ENCODE results near the gene MBLAC1. TPM values are rescaled to one million over a fixed set of nuclear protein-coding genes. Genes with fewer than 3 reads are reported as not detected.
A peak's percentile ranks its signal among the peaks of the same experiment; 100 is the strongest.
"Not testable (repeated sequence)": the region's sequence is repeated elsewhere in the genome, so short reads cannot be mapped to it uniquely, and the experiment has no call there.

The MBLAC1 gene
- total RNA-seq, 1 donor: 2.2 TPM

DNA sequence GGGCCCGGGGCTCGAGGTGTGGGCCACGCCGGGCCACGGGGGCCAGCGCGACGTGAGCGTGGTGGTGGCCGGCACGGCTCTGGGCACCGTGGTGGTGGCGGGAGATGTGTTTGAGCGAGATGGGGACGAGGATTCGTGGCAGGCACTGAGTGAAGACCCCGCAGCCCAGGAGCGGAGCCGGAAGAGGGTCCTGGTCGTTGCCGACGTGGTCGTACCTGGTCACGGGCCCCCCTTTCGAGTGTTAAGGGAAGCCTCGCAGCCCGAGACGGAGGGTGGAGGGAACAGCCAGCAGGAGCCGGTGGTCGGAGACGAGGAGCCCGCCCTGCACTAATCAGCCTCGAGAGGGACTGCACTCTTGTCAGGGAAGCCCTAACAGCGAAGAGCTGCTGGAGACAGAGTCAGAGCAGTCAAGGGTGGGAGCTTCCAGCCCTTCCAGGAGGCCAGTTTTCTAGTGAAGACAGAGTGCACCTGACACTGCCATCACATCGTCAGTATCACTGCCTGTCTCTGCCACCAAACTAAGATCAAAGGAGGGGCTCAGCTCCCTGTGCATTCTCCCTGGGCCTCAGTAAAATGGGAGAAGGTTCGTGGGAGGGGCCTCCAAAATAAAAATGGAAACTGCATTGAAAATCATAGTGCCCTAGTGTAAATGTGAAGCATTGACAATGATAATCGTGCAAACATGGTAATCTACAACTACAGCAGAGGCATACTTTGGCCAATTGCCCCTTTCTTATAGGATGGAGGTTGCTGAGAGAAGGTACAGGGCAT is 1.3 kb downstream of the MBLAC1 start:
- peaks cover 5% of the 10 kb centered on the region for H3K79me2 ChIP-seq (ENCODE audit: insufficient read depth, low read length)
- no peaks in the 10 kb centered on the region for H3K9me3 ChIP-seq (ENCODE audit: low read depth, low read length)
- peak; percentile 63 for DNase-seq (ENCODE audit: insufficient read length, low spot score, missing footprints)
- H4K20me1 ChIP-seq (ENCODE audit: insufficient read depth, low read length): no peaks in the 10 kb centered on the region
- H3K27me3 ChIP-seq (ENCODE audit: insufficient read depth, low read length): peaks cover 3% of the 10 kb centered on the region
- peak overlapping the region; percentile 92 for H3K27ac ChIP-seq (ENCODE audit: low read depth, low read length)
- H3K36me3 ChIP-seq (ENCODE audit: insufficient read depth, low read length): peaks cover 10% of the 10 kb centered on the region
- H3K4me2 ChIP-seq (ENCODE audit: insufficient read depth, low read length): peak overlapping the region; percentile 98
- H2AFZ ChIP-seq (ENCODE audit: low read length): peak overlapping the region; percentile 91
- peak overlapping the region; percentile 98 for H3K4me3 ChIP-seq (ENCODE audit: insufficient read depth, low read length)
- H3K4me1 ChIP-seq (ENCODE audit: insufficient read depth, low read length): peaks cover 7% of the 10 kb centered on the region
- TF ChIP-seq, protein P1, sequence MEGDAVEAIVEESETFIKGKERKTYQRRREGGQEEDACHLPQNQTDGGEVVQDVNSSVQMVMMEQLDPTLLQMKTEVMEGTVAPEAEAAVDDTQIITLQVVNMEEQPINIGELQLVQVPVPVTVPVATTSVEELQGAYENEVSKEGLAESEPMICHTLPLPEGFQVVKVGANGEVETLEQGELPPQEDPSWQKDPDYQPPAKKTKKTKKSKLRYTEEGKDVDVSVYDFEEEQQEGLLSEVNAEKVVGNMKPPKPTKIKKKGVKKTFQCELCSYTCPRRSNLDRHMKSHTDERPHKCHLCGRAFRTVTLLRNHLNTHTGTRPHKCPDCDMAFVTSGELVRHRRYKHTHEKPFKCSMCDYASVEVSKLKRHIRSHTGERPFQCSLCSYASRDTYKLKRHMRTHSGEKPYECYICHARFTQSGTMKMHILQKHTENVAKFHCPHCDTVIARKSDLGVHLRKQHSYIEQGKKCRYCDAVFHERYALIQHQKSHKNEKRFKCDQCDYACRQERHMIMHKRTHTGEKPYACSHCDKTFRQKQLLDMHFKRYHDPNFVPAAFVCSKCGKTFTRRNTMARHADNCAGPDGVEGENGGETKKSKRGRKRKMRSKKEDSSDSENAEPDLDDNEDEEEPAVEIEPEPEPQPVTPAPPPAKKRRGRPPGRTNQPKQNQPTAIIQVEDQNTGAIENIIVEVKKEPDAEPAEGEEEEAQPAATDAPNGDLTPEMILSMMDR (IDR thresholded peaks at IDR 0.05; ENCODE audit: extremely low read depth, low read depth, low read length): no peak

DNA sequence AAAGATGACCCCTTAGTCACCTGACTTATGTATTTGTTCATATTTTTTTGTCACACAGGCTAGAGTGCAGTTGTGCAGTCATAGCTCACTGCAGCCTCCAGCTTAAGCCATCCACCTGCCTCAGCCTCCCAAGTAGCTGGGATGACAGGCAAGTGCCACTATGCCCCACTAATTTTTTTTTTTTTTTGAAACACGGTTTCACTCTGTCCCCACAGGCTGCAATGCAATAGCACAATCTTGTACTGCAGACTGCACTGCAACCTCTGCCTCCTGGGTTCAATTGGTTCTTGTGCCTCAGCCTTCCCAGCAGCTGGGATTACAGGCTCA is 1.8 kb downstream of the MBLAC1 start:
- TF ChIP-seq, protein P1 (IDR thresholded peaks at IDR 0.05; ENCODE audit: extremely low read depth, low read depth, low read length): no peak
- Histone ChIP-seq H3K4me1 (ENCODE audit: insufficient read depth, low read length) (peaks cover 7% of the 10 kb centered on the region), H3K36me3 (ENCODE audit: insufficient read depth, low read length) (peaks cover 10% of the 10 kb centered on the region), H3K79me2 (ENCODE audit: insufficient read depth, low read length) (peaks cover 5% of the 10 kb centered on the region), H4K20me1 (ENCODE audit: insufficient read depth, low read length) (no peaks in the 10 kb centered on the region), H2AFZ (ENCODE audit: low read length) (no peak overlapping the region), H3K4me2 (ENCODE audit: insufficient read depth, low read length) (peak overlapping the region; percentile 98), H3K27me3 (ENCODE audit: insufficient read depth, low read length) (peaks cover 3% of the 10 kb centered on the region), H3K4me3 (ENCODE audit: insufficient read depth, low read length) (no peak overlapping the region), H3K27ac (ENCODE audit: low read depth, low read length) (no peak overlapping the region), H3K9me3 (ENCODE audit: low read depth, low read length) (no peaks in the 10 kb centered on the region)
- DNase-seq (ENCODE audit: insufficient read length, low spot score, missing footprints): no peak

DNA sequence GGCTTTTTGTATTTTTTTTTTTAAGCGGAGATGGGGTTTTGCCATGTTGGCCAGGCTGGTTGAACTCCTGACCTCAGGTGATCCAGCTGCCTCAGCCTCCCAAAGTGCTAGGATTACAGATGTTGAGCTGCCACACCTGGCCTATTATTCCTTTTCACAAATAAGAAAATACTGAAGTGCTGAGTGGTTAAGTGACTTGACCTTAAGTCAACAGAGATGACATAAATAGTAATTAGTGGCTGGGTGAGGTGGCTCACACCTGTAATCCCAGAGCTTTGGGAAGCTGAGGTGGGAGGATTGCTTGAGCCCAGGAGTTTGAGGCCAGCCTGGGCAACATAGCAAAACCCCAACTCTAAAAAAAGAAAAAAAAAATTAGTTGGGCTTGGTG is 3.4 kb downstream of the MBLAC1 start:
- H3K9me3 ChIP-seq (ENCODE audit: low read depth, low read length); H2AFZ ChIP-seq (ENCODE audit: low read length); H3K36me3 ChIP-seq (ENCODE audit: insufficient read depth, low read length); H3K79me2 ChIP-seq (ENCODE audit: insufficient read depth, low read length); H3K27ac ChIP-seq (ENCODE audit: low read depth, low read length); H4K20me1 ChIP-seq (ENCODE audit: insufficient read depth, low read length); H3K4me2 ChIP-seq (ENCODE audit: insufficient read depth, low read length); H3K27me3 ChIP-seq (ENCODE audit: insufficient read depth, low read length); DNase-seq (ENCODE audit: insufficient read length, low spot score, missing footprints); H3K4me1 ChIP-seq (ENCODE audit: insufficient read depth, low read length); H3K4me3 ChIP-seq (ENCODE audit: insufficient read depth, low read length): not testable (repeated sequence)

DNA sequence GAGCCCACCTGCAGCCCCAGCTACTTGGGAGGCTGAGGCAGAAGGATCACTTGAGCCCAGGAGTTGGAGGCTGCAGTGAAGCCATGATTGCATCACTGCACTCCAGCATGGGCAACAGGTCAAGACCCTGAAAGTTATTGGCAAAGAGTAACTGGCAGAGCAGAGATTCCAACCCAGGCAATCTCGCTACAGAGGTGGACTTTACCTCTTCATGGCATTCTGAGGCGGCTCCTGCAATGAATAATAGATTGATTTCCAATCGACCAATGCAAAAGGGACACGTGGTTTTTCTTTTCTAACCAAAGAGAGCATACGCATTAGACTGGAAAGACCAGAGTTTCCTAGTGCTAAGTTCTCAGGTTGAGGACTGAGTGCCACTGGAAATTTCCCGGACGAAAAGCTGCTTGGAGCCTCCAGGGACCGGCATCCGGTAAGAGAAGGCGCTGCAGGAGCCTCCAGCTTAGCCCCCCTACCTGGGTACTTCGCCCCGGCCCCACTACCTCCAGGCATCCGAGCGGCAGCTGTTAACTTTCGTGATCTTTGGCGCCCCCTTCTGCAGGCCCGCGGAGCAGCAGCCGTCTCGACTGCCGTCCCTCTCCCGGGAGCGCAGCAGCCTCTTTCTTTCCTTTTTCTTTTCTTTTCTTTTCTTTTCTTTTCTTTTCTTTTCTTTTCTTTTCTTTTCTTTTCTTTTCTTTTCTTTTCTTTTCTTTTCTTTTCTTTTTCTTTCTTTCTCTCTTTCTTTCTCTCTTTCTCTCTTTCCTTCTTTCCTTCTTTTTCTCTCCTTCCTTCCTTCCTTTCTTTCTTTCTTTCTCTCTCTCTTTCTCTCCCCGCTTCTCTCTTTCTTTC is 4.1 kb downstream of the MBLAC1 start:
- no peaks in the 10 kb centered on the region for H3K36me3 ChIP-seq (ENCODE audit: insufficient read depth, low read length)
- H3K79me2 ChIP-seq (ENCODE audit: insufficient read depth, low read length): peaks cover 5% of the 10 kb centered on the region
- no peaks in the 10 kb centered on the region for H4K20me1 ChIP-seq (ENCODE audit: insufficient read depth, low read length)
- peaks cover 7% of the 10 kb centered on the region for H3K4me1 ChIP-seq (ENCODE audit: insufficient read depth, low read length)
- no peak overlapping the region for H3K27ac ChIP-seq (ENCODE audit: low read depth, low read length)
- H3K4me2 ChIP-seq (ENCODE audit: insufficient read depth, low read length): peak overlapping the region; percentile 81
- TF ChIP-seq, protein P1 (IDR thresholded peaks at IDR 0.05; ENCODE audit: extremely low read depth, low read depth, low read length): peak; percentile 74
- peak overlapping the region; percentile 52 for H3K4me3 ChIP-seq (ENCODE audit: insufficient read depth, low read length)
- peak; percentile 93 for DNase-seq (ENCODE audit: insufficient read length, low spot score, missing footprints)
- peaks cover 3% of the 10 kb centered on the region for H3K27me3 ChIP-seq (ENCODE audit: insufficient read depth, low read length)
- H2AFZ ChIP-seq (ENCODE audit: low read length): peak overlapping the region; percentile 87
- no peaks in the 10 kb centered on the region for H3K9me3 ChIP-seq (ENCODE audit: low read depth, low read length)

Data from osteoblast (primary cell).